Hepatocyte (in vitro differentiated cells): ENCODE measurements around the gene SHCBP1L. TPM values are rescaled to one million over a fixed set of nuclear protein-coding genes. Genes with fewer than 3 reads are reported as not detected.
A peak's percentile ranks its signal among the peaks of the same experiment; 100 is the strongest.

Experiments used
- DNase-seq: peaks from one replicate; pipeline ENCODE4 v3.0.0-alpha.2; 2016; ENCODE audit warnings: low spot score
- H2AFZ ChIP-seq: fragments of 200-600 bp; sonication (generic); 2 replicates; pipeline ENCODE4 v1.6.0; 2016; ENCODE audit warnings: antibody characterized with exemption, mild to moderate bottlenecking
- H3K27ac ChIP-seq: fragments of 200-600 bp; sonication (generic); 2 replicates; pipeline ENCODE4 v1.5.1; 2016; ENCODE audit warnings: mild to moderate bottlenecking
- H3K27me3 ChIP-seq: fragments of 200-600 bp; sonication (generic); 2 replicates; pipeline ENCODE4 v1.6.1; 2016
- H3K36me3 ChIP-seq: fragments of 200-600 bp; sonication (generic); replicated peaks from 2 replicates; pipeline ENCODE4 v1.5.1; 2016; ENCODE audit warnings: low read depth; ENCODE audit not compliant: insufficient read depth
- H3K4me1 ChIP-seq: fragments of 200-600 bp; sonication (generic); 2 replicates; pipeline ENCODE4 v1.5.1; 2016; ENCODE audit warnings: mild to moderate bottlenecking, moderate library complexity; ENCODE audit not compliant: insufficient read depth
- H3K4me2 ChIP-seq: fragments of 200-600 bp; sonication (generic); 2 replicates; pipeline ENCODE4 v1.6.0; 2016
- H3K4me3 ChIP-seq: fragments of 200-600 bp; sonication (generic); 2 replicates; pipeline ENCODE4 v1.5.1; 2016; ENCODE audit warnings: mild to moderate bottlenecking
- H3K79me2 ChIP-seq: fragments of 200-600 bp; sonication (generic); 2 replicates; pipeline ENCODE4 v1.6.0; 2017; ENCODE audit warnings: mild to moderate bottlenecking
- H3K9me2 ChIP-seq: fragments of 200-600 bp; sonication (generic); replicated peaks from 2 replicates; pipeline ENCODE4 v1.6.0; 2017; ENCODE audit warnings: mild to moderate bottlenecking; ENCODE audit not compliant: insufficient read depth
- H3K9me3 ChIP-seq: fragments of 200-600 bp; sonication (generic); 2 replicates; pipeline ENCODE4 v1.5.1; 2016; ENCODE audit warnings: low read depth, mild to moderate bottlenecking
- H4K20me1 ChIP-seq: fragments of 200-600 bp; sonication (generic); 2 replicates; pipeline ENCODE4 v1.6.0; 2016; ENCODE audit warnings: mild to moderate bottlenecking; ENCODE audit not compliant: insufficient read depth, poor library complexity, severe bottlenecking
- CTCF ChIP-seq: fragments of 200-600 bp; sonication (generic); IDR thresholded peaks from 2 replicates; pipeline ENCODE4 v1.5.1; 2016; ENCODE audit warnings: antibody characterized with exemption, mild to moderate bottlenecking; ENCODE audit not compliant: poor library complexity
- EZH2 ChIP-seq: fragments of 200-600 bp; sonication (generic); IDR thresholded peaks from 2 replicates; pipeline ENCODE4 v1.6.1; 2016; ENCODE audit warnings: antibody characterized with exemption, mild to moderate bottlenecking, borderline replicate concordance
- EZH2phosphoT487 ChIP-seq: fragments of 200-600 bp; sonication (generic); IDR thresholded peaks from one replicate; pipeline ENCODE4 v1.6.1; 2018; ENCODE audit warnings: antibody characterized with exemption, mild to moderate bottlenecking, low read depth, moderate library complexity; ENCODE audit not compliant: unreplicated experiment, severe bottlenecking
- WGBS: methylation state at CpG from one replicate; pipeline ENCODE4 v1.1.6; 2016; ENCODE audit warnings: low lambda C conversion rate; ENCODE audit errors: missing lambda C conversion rate; 5-methylcytosine and 5-hydroxymethylcytosine counted together
- polyA plus RNA-seq: library from polyadenylated mRNA; unstranded; fragments of >200 nt; fragmentation: Nextera tagmentation; extraction: Ambion mirVana; gene quantifications from 2 replicates; pipeline ENCODE4 v1.2.1, GENCODE V29; 2016
- total RNA-seq: library from RNA; depleted of rRNA; stranded (reverse); fragments of >200 nt; gene quantifications from 2 replicates; pipeline ENCODE4 v1.2.3, GENCODE V29; 2014

Gene SHCBP1L
- total and polyA plus RNA-seq, 2 experiments from 2014 or later, result not detected

GRCh38 chr1:182917378-182917777 lies 35.6 kb downstream of the SHCBP1L start:
- Histone ChIP-seq H3K4me1 (no peaks in the 10 kb centered on the region), H3K27ac (no peak overlapping the region), H3K4me3 (no peak overlapping the region), H3K9me3 (no peaks in the 10 kb centered on the region), H3K36me3 (no peaks in the 10 kb centered on the region), H3K27me3 (no peaks in the 10 kb centered on the region), H2AFZ (no peak overlapping the region), H3K4me2 (no peak overlapping the region), H3K79me2 (no peaks in the 10 kb centered on the region), H3K9me2 (no peaks in the 10 kb centered on the region), H4K20me1 (no peaks in the 10 kb centered on the region)
- TF ChIP-seq EZH2phosphoT487 (no peak), CTCF (no peak), EZH2 (no peak)
- no peak for DNase-seq
- 82% methylated on average over 3 of the region's 3 CpGs for WGBS

GRCh38 chr1:182913401-182913800 lies 39.6 kb downstream of the SHCBP1L start:
- Histone ChIP-seq H3K27ac (no peak overlapping the region), H3K4me3 (no peak overlapping the region), H3K27me3 (no peaks in the 10 kb centered on the region), H3K9me3 (no peaks in the 10 kb centered on the region), H3K79me2 (no peaks in the 10 kb centered on the region), H3K9me2 (no peaks in the 10 kb centered on the region), H4K20me1 (no peaks in the 10 kb centered on the region), H2AFZ (no peak overlapping the region), H3K4me1 (no peaks in the 10 kb centered on the region), H3K4me2 (no peak overlapping the region), H3K36me3 (no peaks in the 10 kb centered on the region)
- 95% methylated on average over 3 of the region's 3 CpGs for WGBS
- DNase-seq, result no peak
- no peak for TF ChIP-seq EZH2phosphoT487
- no peak for TF ChIP-seq EZH2
- TF ChIP-seq CTCF, result no peak

- H3K79me2 ChIP-seq, result no peaks in the 10 kb centered on the region
- no peaks in the 10 kb centered on the region for H3K27me3 ChIP-seq
- no peak overlapping the region for H2AFZ ChIP-seq
- no peaks in the 10 kb centered on the region for H3K9me3 ChIP-seq
- H3K27ac ChIP-seq, result no peak overlapping the region
- no peak for TF ChIP-seq EZH2
- no peak for TF ChIP-seq EZH2phosphoT487
- TF ChIP-seq CTCF, result no peak
- H4K20me1 ChIP-seq, result no peaks in the 10 kb centered on the region
- H3K36me3 ChIP-seq, result no peaks in the 10 kb centered on the region
- WGBS, result 100% methylated on average over 1 of the region's 1 CpG
- no peak overlapping the region for H3K4me2 ChIP-seq
- H3K4me3 ChIP-seq, result no peak overlapping the region
- DNase-seq, result no peak
- H3K4me1 ChIP-seq, result no peaks in the 10 kb centered on the region
- no peaks in the 10 kb centered on the region for H3K9me2 ChIP-seq
Observed at GRCh38 chr1:182910143-182910542, 42.8 kb downstream of the SHCBP1L start.

- H3K27ac ChIP-seq, result no peak overlapping the region
- no peak overlapping the region for H2AFZ ChIP-seq
- 72% methylated on average over 4 of the region's 4 CpGs for WGBS
- H3K27me3 ChIP-seq, result no peaks in the 10 kb centered on the region
- TF ChIP-seq EZH2phosphoT487, result no peak
- no peak overlapping the region for H3K4me3 ChIP-seq
- H3K36me3 ChIP-seq, result no peaks in the 10 kb centered on the region
- DNase-seq, result peak; percentile 30
- no peaks in the 10 kb centered on the region for H3K9me2 ChIP-seq
- H3K4me1 ChIP-seq, result no peaks in the 10 kb centered on the region
- no peaks in the 10 kb centered on the region for H3K79me2 ChIP-seq
- H4K20me1 ChIP-seq, result no peaks in the 10 kb centered on the region
- no peak overlapping the region for H3K4me2 ChIP-seq
- H3K9me3 ChIP-seq, result no peaks in the 10 kb centered on the region
Observed at GRCh38 chr1:182909578-182909977, 43.4 kb downstream of the SHCBP1L start.
